DND-41 (cell line): ENCODE measurements around the gene LRP6.

Experiments
- EZH2 ChIP-seq: IDR thresholded peaks from 3 replicates; pipeline ENCODE4 v1.6.1; 2012; ENCODE audit warnings: borderline replicate concordance, low read depth, mild to moderate bottlenecking, moderate library complexity, low read length, inconsistent platforms; ENCODE audit not compliant: severe bottlenecking
- TF ChIP-seq, protein P1 (sequence below): IDR thresholded peaks from 2 replicates; pipeline ENCODE4 v1.5.1; 2012; ENCODE audit warnings: borderline replicate concordance, low read length, moderate library complexity, mild to moderate bottlenecking; ENCODE audit not compliant: poor library complexity, severe bottlenecking; ENCODE audit errors: extremely low read depth

DNA sequence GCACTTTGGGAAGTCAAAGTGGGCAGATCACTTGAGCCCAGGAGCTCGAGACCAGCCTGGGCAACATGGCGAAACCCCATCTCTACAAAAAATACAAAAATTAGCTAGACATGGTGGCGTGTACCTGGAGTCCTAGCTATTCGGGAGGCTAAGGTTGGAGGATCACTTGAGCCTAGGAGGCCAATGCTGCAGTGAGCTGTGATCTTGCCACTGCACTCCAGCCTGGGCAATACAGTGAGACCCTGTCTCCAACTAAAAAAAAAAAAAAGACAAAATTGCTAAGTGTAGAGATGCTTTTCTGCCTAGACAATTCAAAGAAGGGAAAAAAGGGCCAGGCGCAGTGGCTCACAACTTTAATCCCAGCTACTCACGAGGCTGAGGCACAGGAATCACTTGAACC, 3.4 kb upstream of the LRP6 start:
- TF ChIP-seq, protein P1, sequence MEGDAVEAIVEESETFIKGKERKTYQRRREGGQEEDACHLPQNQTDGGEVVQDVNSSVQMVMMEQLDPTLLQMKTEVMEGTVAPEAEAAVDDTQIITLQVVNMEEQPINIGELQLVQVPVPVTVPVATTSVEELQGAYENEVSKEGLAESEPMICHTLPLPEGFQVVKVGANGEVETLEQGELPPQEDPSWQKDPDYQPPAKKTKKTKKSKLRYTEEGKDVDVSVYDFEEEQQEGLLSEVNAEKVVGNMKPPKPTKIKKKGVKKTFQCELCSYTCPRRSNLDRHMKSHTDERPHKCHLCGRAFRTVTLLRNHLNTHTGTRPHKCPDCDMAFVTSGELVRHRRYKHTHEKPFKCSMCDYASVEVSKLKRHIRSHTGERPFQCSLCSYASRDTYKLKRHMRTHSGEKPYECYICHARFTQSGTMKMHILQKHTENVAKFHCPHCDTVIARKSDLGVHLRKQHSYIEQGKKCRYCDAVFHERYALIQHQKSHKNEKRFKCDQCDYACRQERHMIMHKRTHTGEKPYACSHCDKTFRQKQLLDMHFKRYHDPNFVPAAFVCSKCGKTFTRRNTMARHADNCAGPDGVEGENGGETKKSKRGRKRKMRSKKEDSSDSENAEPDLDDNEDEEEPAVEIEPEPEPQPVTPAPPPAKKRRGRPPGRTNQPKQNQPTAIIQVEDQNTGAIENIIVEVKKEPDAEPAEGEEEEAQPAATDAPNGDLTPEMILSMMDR, result no peak
- TF ChIP-seq EZH2, result no peak
